GM13977 (cell line): Measurements from ENCODE around the gene FBXO36.

Experiments
- DNase-seq: peaks from one replicate; pipeline ENCODE4 v3.0.0; 2012; ENCODE audit warnings: low spot score
- CTCF ChIP-seq: IDR thresholded peaks from 2 replicates; pipeline ENCODE4 v1.5.1; 2012; ENCODE audit warnings: mild to moderate bottlenecking, control low read depth; ENCODE audit not compliant: insufficient read depth; ENCODE audit errors: extremely low read depth, missing control alignments
- in situ Hi-C: fragments of 300-500 bp; cut with MboI; formaldehyde crosslinking; loops from one replicate; pipeline ENCODE4 v1.12.0; 2022; ENCODE audit warnings: low sequenced_read_pairs, low pct_unique_long_range_greater_than_20kb, mixed read lengths, inconsistent platforms; ENCODE audit not compliant: unreplicated experiment

Gene FBXO36

GRCh38 chr2:229937537-229937936 is 15.2 kb downstream of the FBXO36 start:
- in situ Hi-C loops, result no loop called here
- DNase-seq, result no peak
- no peak for TF ChIP-seq CTCF

DNA sequence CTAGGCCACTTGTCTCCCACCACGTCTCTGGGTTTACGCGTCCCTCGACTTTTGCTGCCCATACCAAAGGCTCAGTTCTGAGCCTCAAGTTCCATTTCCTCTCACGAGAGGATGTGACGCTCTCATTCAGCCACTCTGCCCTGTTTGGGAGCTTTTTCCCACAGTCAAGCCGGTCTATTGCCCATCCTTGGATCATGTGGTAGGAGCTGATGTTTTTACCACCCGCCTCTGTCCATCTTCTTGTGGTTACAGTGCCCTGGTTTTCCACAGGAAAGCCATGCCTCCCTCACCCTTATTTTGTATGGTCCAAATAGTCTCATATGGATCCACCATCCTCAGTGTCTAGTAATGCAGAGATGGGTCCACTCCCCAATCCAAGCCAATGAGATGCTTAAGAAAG is 20.4 kb downstream of the FBXO36 start:
- DNase-seq, result no peak
- in situ Hi-C loops, result no loop called here
- TF ChIP-seq CTCF, result no peak

DNA sequence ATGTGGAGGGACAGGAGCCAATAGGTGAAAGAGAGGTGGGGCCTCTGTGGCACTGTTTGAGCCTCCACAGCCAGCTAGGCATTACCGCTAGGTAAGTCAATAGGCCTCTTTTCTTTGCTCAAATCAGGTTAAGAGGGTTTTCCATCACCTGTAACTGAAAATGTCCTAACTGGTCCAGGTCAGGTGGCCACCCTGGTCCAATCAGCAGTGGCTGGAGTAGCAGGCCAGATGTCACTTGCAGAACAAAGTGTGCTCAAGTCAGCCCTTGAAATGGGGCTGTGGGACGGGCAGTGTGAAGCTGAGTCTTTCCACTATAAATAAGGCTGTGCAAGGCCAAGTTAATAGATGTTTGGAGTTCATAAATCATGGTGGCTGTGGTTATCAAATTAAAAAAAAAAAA is 20.9 kb downstream of the FBXO36 start:
- in situ Hi-C loops, result no loop called here
- no peak for TF ChIP-seq CTCF
- no peak for DNase-seq

DNA sequence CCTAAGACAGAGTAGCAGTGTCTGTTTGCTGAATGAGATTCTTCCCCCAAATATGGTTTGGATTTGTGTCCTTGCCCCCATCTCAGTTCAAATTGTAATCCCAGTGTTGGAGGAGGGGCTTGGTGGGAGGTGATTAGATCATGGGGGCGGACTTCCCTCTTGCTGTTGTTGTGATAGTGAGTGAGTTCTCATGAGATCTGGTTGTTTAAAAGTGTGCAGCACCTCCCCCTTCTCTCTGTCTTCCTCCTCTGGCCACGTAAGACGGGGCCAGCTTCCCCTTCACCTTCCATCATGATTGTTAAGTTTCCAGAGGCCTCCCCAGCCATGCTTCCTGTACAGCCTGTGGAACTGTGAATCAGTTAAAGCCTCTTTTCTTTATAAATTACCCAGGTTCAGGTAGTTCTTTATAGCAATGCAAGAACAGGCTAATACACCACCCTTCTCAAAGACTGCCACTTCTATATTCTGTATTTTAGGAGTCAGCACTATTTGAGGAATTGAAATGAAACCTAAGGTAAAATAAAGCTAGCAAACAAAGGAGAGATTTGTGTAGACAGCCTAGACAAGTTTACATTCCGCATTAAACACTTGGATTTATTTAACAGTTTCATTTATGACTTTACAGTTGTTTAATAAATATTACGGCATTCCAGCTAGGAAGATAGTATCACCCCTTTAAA is 21.6 kb downstream of the FBXO36 start:
- no peak for TF ChIP-seq CTCF
- no peak for DNase-seq
- in situ Hi-C loops, result no loop called here

DNA sequence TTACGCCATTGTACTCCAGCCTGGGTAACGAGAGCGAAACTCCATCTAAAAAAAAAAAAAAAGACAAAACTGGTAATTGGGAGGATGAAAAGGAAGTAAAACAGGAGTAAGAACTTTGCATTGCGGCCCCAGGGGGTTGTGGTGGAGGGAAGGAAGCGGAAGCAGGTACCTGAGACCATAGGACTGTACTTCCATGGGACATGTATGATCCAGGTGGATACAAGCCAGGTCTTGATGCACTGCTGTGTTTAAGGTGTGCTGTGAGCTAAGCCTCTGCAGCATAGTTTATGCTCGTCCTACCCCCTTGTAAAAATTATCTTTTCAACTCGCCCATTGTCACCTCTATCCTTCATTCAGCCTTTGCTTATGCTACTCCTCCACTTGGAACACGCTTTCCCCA is 23.7 kb downstream of the FBXO36 start:
- no peak for DNase-seq
- TF ChIP-seq CTCF, result no peak
- in situ Hi-C loops, result no loop called here

DNA sequence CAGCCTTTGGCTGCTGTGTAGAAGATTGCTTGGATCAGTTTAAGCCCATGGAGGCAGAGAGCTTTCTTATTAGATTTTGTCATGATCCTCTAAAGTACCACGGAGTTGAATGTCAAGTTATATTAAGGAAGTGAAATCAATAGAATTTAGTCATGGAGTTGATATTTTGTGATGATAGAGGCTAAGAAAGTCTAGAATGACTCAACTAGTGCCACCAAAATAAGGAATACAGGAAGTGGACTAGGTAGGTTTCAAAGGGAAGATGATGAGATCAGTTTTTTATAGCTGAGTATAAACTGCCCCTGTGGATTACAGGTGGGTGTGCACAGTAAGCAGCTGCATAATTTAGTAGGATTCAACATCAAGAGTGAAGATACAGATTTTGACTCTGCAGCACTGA is 25.2 kb downstream of the FBXO36 start:
- in situ Hi-C loops, result no loop called here
- peak; percentile 42 for DNase-seq
- TF ChIP-seq CTCF, result no peak

DNA sequence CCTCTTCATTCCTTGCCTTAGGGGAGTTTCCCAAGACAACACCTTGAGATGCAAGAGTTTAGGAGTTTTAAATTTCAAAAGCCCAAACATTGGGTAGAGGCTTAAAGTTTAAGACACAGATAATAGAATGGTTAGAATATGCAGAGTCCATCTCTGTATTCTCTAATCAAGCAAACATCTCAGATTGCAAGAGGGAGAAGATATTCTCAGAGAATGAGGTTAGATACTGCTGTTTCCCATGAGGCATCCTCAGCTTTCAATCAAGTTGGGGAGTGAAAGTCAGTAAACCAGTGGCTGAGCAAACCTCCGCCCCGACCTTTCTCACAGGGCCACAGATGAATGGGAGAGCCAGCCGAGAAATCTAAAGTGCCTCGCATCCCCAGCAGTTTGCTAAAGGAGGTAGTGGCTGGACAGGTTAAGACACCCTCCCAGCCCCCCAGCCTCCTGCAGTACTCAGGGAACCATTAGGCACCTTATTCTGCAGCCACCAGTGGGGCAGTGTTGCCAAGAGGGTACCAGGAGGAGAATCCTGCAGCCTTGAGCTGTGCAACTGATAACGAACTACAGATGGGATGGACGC is 30.0 kb downstream of the FBXO36 start:
- no peak for DNase-seq
- in situ Hi-C loops, result no loop called here
- no peak for TF ChIP-seq CTCF
